ACC112 (cell line): ENCODE data around the gene PCDHGB6.
A peak's percentile ranks its signal among the peaks of the same experiment; 100 is the strongest.
"Not testable (repeated sequence)": the region's sequence is repeated elsewhere in the genome, so short reads cannot be mapped to it uniquely, and the experiment has no call there.

Source experiments
- H2AFZ ChIP-seq: fragments of 200-600 bp; sonication (generic); one replicate; pipeline ENCODE4 v1.6.0; 2017; ENCODE audit warnings: antibody characterized with exemption, low read length; ENCODE audit not compliant: unreplicated experiment
- H3K27ac ChIP-seq: fragments of 200-600 bp; sonication (generic); 2 replicates; pipeline ENCODE4 v1.5.1; 2014; ENCODE audit warnings: low read depth, mild to moderate bottlenecking, antibody characterized with exemption, low read length, moderate library complexity
- H3K27me3 ChIP-seq: fragments of 200-600 bp; sonication (generic); 2 replicates; pipeline ENCODE4 v1.6.1; 2014; ENCODE audit warnings: mild to moderate bottlenecking, antibody characterized with exemption, low read length, moderate library complexity, mixed read lengths; ENCODE audit not compliant: insufficient read depth
- H3K36me3 ChIP-seq: fragments of 200-600 bp; sonication (generic); 2 replicates; pipeline ENCODE4 v1.6.1; 2016; ENCODE audit warnings: mild to moderate bottlenecking, antibody characterized with exemption, low read length, moderate library complexity, mixed read lengths; ENCODE audit not compliant: insufficient read depth
- H3K4me1 ChIP-seq: fragments of 200-600 bp; sonication (generic); one replicate; pipeline ENCODE4 v1.6.1; 2016; ENCODE audit warnings: low read length, mixed read lengths; ENCODE audit not compliant: insufficient read depth, unreplicated experiment, control insufficient read depth
- H3K4me3 ChIP-seq: fragments of 200-600 bp; sonication (generic); 2 replicates; pipeline ENCODE4 v1.5.1; 2014; ENCODE audit warnings: mild to moderate bottlenecking, low read depth, low read length
- H3K79me2 ChIP-seq: fragments of 200-600 bp; sonication (generic); one replicate; pipeline ENCODE4 v1.6.0; 2016; ENCODE audit warnings: low read length; ENCODE audit not compliant: control insufficient read depth, unreplicated experiment, insufficient read depth

The PCDHGB6 gene

GRCh38 chr5:141407790-141408505 lies at the start of gene PCDHGB6:
TSS of gene PCDHGB6 (plus strand) at chr5:141408021. CDS start at chr5:141408203, 182 bp downstream.
- not testable (repeated sequence) for H3K27ac ChIP-seq, H2AFZ ChIP-seq, H3K79me2 ChIP-seq, H3K36me3 ChIP-seq, H3K4me1 ChIP-seq, H3K4me3 ChIP-seq
- H3K27me3 ChIP-seq, result peaks cover 65% of the 10 kb centered on the region

GRCh38 chr5:141359790-141360426 lies 47.9 kb upstream of the PCDHGB6 start, which contains the start of gene PCDHGB2:
TSS of gene PCDHGB2 (plus strand) at chr5:141359994. CDS start at chr5:141360136, 142 bp downstream.
- Histone ChIP-seq H3K79me2 (no peaks in the 10 kb centered on the region), H3K36me3 (no peaks in the 10 kb centered on the region), H3K4me3 (no peak within 1 kb of the TSS), H3K27me3 (peaks cover 91% of the 10 kb centered on the region), H2AFZ (no peak within 1 kb of the TSS), H3K27ac (no peak within 1 kb of the TSS), H3K4me1 (no peaks in the 10 kb centered on the region)

GRCh38 chr5:141360685-141361084 lies 47.1 kb upstream of the PCDHGB6 start:
- H3K27me3 ChIP-seq, result peaks cover 91% of the 10 kb centered on the region
- H3K79me2 ChIP-seq, result no peaks in the 10 kb centered on the region
- no peak overlapping the region for H3K27ac ChIP-seq
- no peaks in the 10 kb centered on the region for H3K4me1 ChIP-seq
- H3K4me3 ChIP-seq, result no peak overlapping the region
- no peak overlapping the region for H2AFZ ChIP-seq
- no peaks in the 10 kb centered on the region for H3K36me3 ChIP-seq

GRCh38 chr5:141362719-141363118 lies 45.1 kb upstream of the PCDHGB6 start:
- no peaks in the 10 kb centered on the region for H3K79me2 ChIP-seq
- no peak overlapping the region for H3K27ac ChIP-seq
- H3K27me3 ChIP-seq, result peaks cover 88% of the 10 kb centered on the region
- no peak overlapping the region for H3K4me3 ChIP-seq
- H3K36me3 ChIP-seq, result no peaks in the 10 kb centered on the region
- H2AFZ ChIP-seq, result no peak overlapping the region
- no peaks in the 10 kb centered on the region for H3K4me1 ChIP-seq

- no peaks in the 10 kb centered on the region for H3K36me3 ChIP-seq
- H3K79me2 ChIP-seq, result no peaks in the 10 kb centered on the region
- H3K27me3 ChIP-seq, result peaks cover 88% of the 10 kb centered on the region
- no peaks in the 10 kb centered on the region for H3K4me1 ChIP-seq
- no peak within 1 kb of the TSS for H2AFZ ChIP-seq
- H3K27ac ChIP-seq, result no peak within 1 kb of the TSS
- H3K4me3 ChIP-seq, result peak within 1 kb of the TSS; percentile 48; the same call in 1 of the 2 replicates
Observed at GRCh38 chr5:141363952-141364660, 43.7 kb upstream of the PCDHGB6 start, which contains the start of gene PCDHGA5. TSS of gene PCDHGA5 (plus strand) at chr5:141364162. CDS start at chr5:141364331, 169 bp downstream.

- H3K27ac ChIP-seq, result no peak overlapping the region
- H3K27me3 ChIP-seq, result peaks cover 88% of the 10 kb centered on the region
- no peak overlapping the region for H2AFZ ChIP-seq
- H3K79me2 ChIP-seq, result no peaks in the 10 kb centered on the region
- no peaks in the 10 kb centered on the region for H3K36me3 ChIP-seq
- H3K4me3 ChIP-seq, result no peak overlapping the region
- no peaks in the 10 kb centered on the region for H3K4me1 ChIP-seq
Observed at GRCh38 chr5:141366016-141366896, 41.6 kb upstream of the PCDHGB6 start.

GRCh38 chr5:141369994-141370848 lies 37.6 kb upstream of the PCDHGB6 start, which contains the start of gene PCDHGB3:
TSS of gene PCDHGB3 (plus strand) at chr5:141370242. CDS start at chr5:141370395, 153 bp downstream.
- Histone ChIP-seq H3K27me3 (peaks cover 91% of the 10 kb centered on the region), H3K36me3 (no peaks in the 10 kb centered on the region), H3K27ac (no peak within 1 kb of the TSS), H3K4me3 (peak within 1 kb of the TSS; percentile 67), H2AFZ (peak within 1 kb of the TSS; percentile 59), H3K4me1 (no peaks in the 10 kb centered on the region), H3K79me2 (no peaks in the 10 kb centered on the region)

- peaks cover 77% of the 10 kb centered on the region for H3K27me3 ChIP-seq
- H3K4me1 ChIP-seq, result no peaks in the 10 kb centered on the region
- no peak overlapping the region for H3K27ac ChIP-seq
- H3K36me3 ChIP-seq, result no peaks in the 10 kb centered on the region
- no peaks in the 10 kb centered on the region for H3K79me2 ChIP-seq
- no peak overlapping the region for H2AFZ ChIP-seq
- no peak overlapping the region for H3K4me3 ChIP-seq
Observed at GRCh38 chr5:141371572-141372475, 36.0 kb upstream of the PCDHGB6 start.
